ENCODE data around the gene TRIM16.
A peak's percentile ranks its signal among the peaks of the same experiment; 100 is the strongest.
"Not testable (repeated sequence)": the region's sequence is repeated elsewhere in the genome, so short reads cannot be mapped to it uniquely, and the experiment has no call there.

The TRIM16 gene

GRCh38 chr17:15683824-15684478, at the start of gene TRIM16:
Gene TRIM16, minus strand, starts transcription at chr17:15684311. Its CDS starts 32,702 bp downstream, at chr17:15651609.
- DNase-seq: peak; percentile 32 to 39

- DNase-seq: not testable (repeated sequence)
Observed at GRCh38 chr17:15733174-15733789, 49.2 kb upstream of the TRIM16 start.

GRCh38 chr17:15731900-15732299, 47.8 kb upstream of the TRIM16 start, which contains the start of gene TBC1D26:
Gene TBC1D26, plus strand, starts transcription at chr17:15732283. Its CDS starts 3,066 bp downstream, at chr17:15735349.
- DNase-seq: not testable (repeated sequence)

- not testable (repeated sequence) for DNase-seq
Observed at GRCh38 chr17:15730535-15730934, 46.4 kb upstream of the TRIM16 start.

GRCh38 chr17:15716601-15717563, 32.8 kb upstream of the TRIM16 start:
- DNase-seq: not testable (repeated sequence)

GRCh38 chr17:15708879-15709278, 24.8 kb upstream of the TRIM16 start:
- not testable (repeated sequence) for DNase-seq

- not testable (repeated sequence) for DNase-seq
Observed at GRCh38 chr17:15704813-15705212, 20.7 kb upstream of the TRIM16 start.

- not testable (repeated sequence) for DNase-seq
Observed at GRCh38 chr17:15704239-15704638, 20.1 kb upstream of the TRIM16 start.

GRCh38 chr17:15699937-15700336, 15.8 kb upstream of the TRIM16 start:
- not testable (repeated sequence) for DNase-seq

GRCh38 chr17:15699413-15699924, 15.4 kb upstream of the TRIM16 start, which contains the start of gene ZNF286A:
Gene ZNF286A, plus strand, starts transcription at chr17:15699752. Its CDS starts 578 bp downstream, at chr17:15700330.
- peak; percentile 83 to 94 for DNase-seq

- DNase-seq: peak in 1 of 2 donors; percentile 7
Observed at GRCh38 chr17:15698967-15699366, 14.9 kb upstream of the TRIM16 start.

GRCh38 chr17:15687494-15687893, 3.4 kb upstream of the TRIM16 start:
- DNase-seq: not testable (repeated sequence)

GRCh38 chr17:15683135-15683534, 976 bp downstream of the TRIM16 start:
- DNase-seq: not testable (repeated sequence)

- DNase-seq: not testable (repeated sequence)
Observed at GRCh38 chr17:15675991-15676390, 8.1 kb downstream of the TRIM16 start.

- not testable (repeated sequence) for DNase-seq
Observed at GRCh38 chr17:15674640-15675039, 9.5 kb downstream of the TRIM16 start.

- not testable (repeated sequence) for DNase-seq
Observed at GRCh38 chr17:15669526-15669925, 14.6 kb downstream of the TRIM16 start.

- DNase-seq: no peak
Observed at GRCh38 chr17:15663691-15664090, 20.4 kb downstream of the TRIM16 start.

GRCh38 chr17:15663176-15663575, 20.9 kb downstream of the TRIM16 start:
- no peak for DNase-seq

- DNase-seq: no peak
Observed at GRCh38 chr17:15662681-15663080, 21.4 kb downstream of the TRIM16 start.

- no peak for DNase-seq
Observed at GRCh38 chr17:15660077-15660476, 24.0 kb downstream of the TRIM16 start.

GRCh38 chr17:15659663-15660062, 24.4 kb downstream of the TRIM16 start:
- DNase-seq: no peak

- no peak for DNase-seq
Observed at GRCh38 chr17:15659236-15659635, 24.9 kb downstream of the TRIM16 start.

GRCh38 chr17:15658296-15658695, 25.8 kb downstream of the TRIM16 start:
- no peak for DNase-seq

All from bone marrow (tissue), 2 donors.